K562 (cell line): ENCODE data around the gene ZNF43. TPM values are rescaled to one million over a fixed set of nuclear protein-coding genes. Genes with fewer than 3 reads are reported as not detected.

ENCODE experiments used
- ATF1 ChIP-seq, 2 experiments: fragments of 450-650 bp in 1 of 2; IDR thresholded peaks; 2 replicates each; pipeline ENCODE4 v1.6.1; 2016; ENCODE audit warnings: missing compliant biosample characterization in 1 of 2, missing genetic modification characterization in 1 of 2
- BACH1 ChIP-seq: fragments of 200-800 bp; sonication (Bioruptor generic); IDR thresholded peaks from 2 replicates; pipeline ENCODE4 v1.6.1; 2016; ENCODE audit warnings: missing genetic modification characterization, missing compliant biosample characterization
- BHLHE40 ChIP-seq: IDR thresholded peaks from 2 replicates; pipeline ENCODE4 v1.6.1; 2011; ENCODE audit warnings: low read length, improper control_type of control experiment
- DMBX1 ChIP-seq: fragments of 250-450 bp; sonication (Bioruptor Pico); IDR thresholded peaks from 2 replicates; pipeline ENCODE4 v1.8.0; 2022; ENCODE audit warnings: inconsistent platforms, mild to moderate bottlenecking, moderate library complexity, borderline replicate concordance
- HDAC8 ChIP-seq: fragments of 450-650 bp; IDR thresholded peaks from 2 replicates; pipeline ENCODE4 v1.6.1; 2016; ENCODE audit warnings: mild to moderate bottlenecking, missing genetic modification characterization, moderate library complexity, missing compliant biosample characterization
- JUND ChIP-seq, 2 experiments: IDR thresholded peaks; 2 replicates in 1 of 2; 3 replicates in 1 of 2; pipeline ENCODE4 v1.6.1; 2011; ENCODE audit warnings: borderline replicate concordance in 2 of 2, low read depth in 2 of 2, low read length in 2 of 2, improper control_type of control experiment in 1 of 2, missing biosample characterization in 1 of 2, missing genetic modification characterization in 1 of 2, missing genetic modification reagents in 1 of 2
- LEF1 ChIP-seq: fragments of 450-650 bp; IDR thresholded peaks from 2 replicates; pipeline ENCODE4 v1.6.1; 2016; ENCODE audit warnings: mild to moderate bottlenecking
- NELFE ChIP-seq: IDR thresholded peaks from 2 replicates; pipeline ENCODE4 v1.6.1; 2011; ENCODE audit warnings: mild to moderate bottlenecking; ENCODE audit not compliant: insufficient read depth, insufficient read length
- PHTF2 ChIP-seq: fragments of 250-450 bp; sonication (Bioruptor Pico); IDR thresholded peaks from 2 replicates; pipeline ENCODE4 v1.5.0; 2021; ENCODE audit warnings: mild to moderate bottlenecking
- POLR2H ChIP-seq: IDR thresholded peaks from 2 replicates; pipeline ENCODE4 v1.6.1; 2016; ENCODE audit warnings: missing genetic modification characterization, low read depth, mild to moderate bottlenecking, control low read depth, missing compliant biosample characterization, moderate library complexity
- RCOR1 ChIP-seq, 2 experiments: IDR thresholded peaks; 2 replicates each; pipeline ENCODE4 v1.6.1; 2012; ENCODE audit warnings: low read depth in 2 of 2, low read length in 2 of 2, borderline replicate concordance in 1 of 2, improper control_type of control experiment in 1 of 2
- STAT6 ChIP-seq: sonication (generic); formaldehyde crosslinking; IDR thresholded peaks from 2 replicates; pipeline ENCODE4 v1.8.1; 2023; ENCODE audit warnings: mild to moderate bottlenecking, missing genetic modification reagents
- UBTF ChIP-seq, 2 experiments: IDR thresholded peaks; 2 replicates each; pipeline ENCODE4 v1.6.1; 2012; ENCODE audit warnings: improper control_type of control experiment in 2 of 2, low read depth in 2 of 2, low read length in 2 of 2, borderline replicate concordance in 1 of 2
- ZBTB26 ChIP-seq: fragments of 450-650 bp; formaldehyde crosslinking; IDR thresholded peaks from 2 replicates; pipeline ENCODE4 v1.4.0; 2022; ENCODE audit warnings: missing genetic modification characterization
- ZNF398 ChIP-seq: fragments of 250-450 bp; sonication (Bioruptor Pico); IDR thresholded peaks from 2 replicates; pipeline ENCODE4 v1.8.0; 2021; ENCODE audit warnings: moderate library complexity, mild to moderate bottlenecking, inconsistent platforms
- ZNF511 ChIP-seq: sonication (generic); formaldehyde crosslinking; IDR thresholded peaks from 2 replicates; pipeline ENCODE4 v1.8.0; 2022; ENCODE audit warnings: mild to moderate bottlenecking, missing genetic modification reagents
- polyA plus RNA-seq, 8 experiments: library from polyadenylated mRNA; depleted of rRNA in 4 of 8; stranded (reverse) in 5 of 8; unstranded in 3 of 8; fragments of >200 nt; fragmentation: Nextera tagmentation in 2 of 8; fragmentation: Illumina TruSeq in 1 of 8; extraction: Ambion mirVana in 2 of 8; extraction: Trizol in 1 of 8; gene quantifications; 2 replicates each; pipeline versions ENCODE4 v1.2.1 to v1.2.3, GENCODE V29; 2011 to 2014; ENCODE audit warnings: inconsistent platforms in 1 of 8, missing spikeins in 1 of 8
- total RNA-seq, 7 experiments: library from RNA; depleted of rRNA in 6 of 7; stranded (reverse); fragments of >200 nt in 6 of 7; fragmentation: Illumina TruSeq in 2 of 7; extraction: Trizol in 2 of 7; gene quantifications; 2 replicates each; pipeline versions ENCODE4 v1.2.1 to v1.2.3, GENCODE V29; 2011 to 2021; ENCODE audit warnings: low replicate concordance in 1 of 7

Gene ZNF43
- total and polyA plus RNA-seq, 9 of the 15 experiments (the other 6 are each of a cell fraction or from before 2014, with no cell fraction given): 3.6 to 18.6 (median 9.2) TPM

- TF ChIP-seq ZNF398: no peak
- no peak for TF ChIP-seq DMBX1 (CRISPR knock-in tag)
- 0 out of 4 replicates have a peak, but pooled peaks of 1 of the 2 experiments have one; percentile 5 for TF ChIP-seq RCOR1 (IDR thresholded peaks at IDR 0.05; ENCODE audit: borderline replicate concordance in 1 of 2, low read depth in 2 of 2, low read length in 2 of 2)
- peak in 1 of 2 experiments; percentile 14; a peak in 1 of 4 replicates for TF ChIP-seq UBTF (IDR thresholded peaks at IDR 0.05; ENCODE audit: borderline replicate concordance in 1 of 2, low read depth in 2 of 2, low read length in 2 of 2)
- TF ChIP-seq LEF1: no peak
- no peak for TF ChIP-seq NELFE
- TF ChIP-seq HDAC8: no peak
- 0 out of 2 replicates have a peak, but pooled peaks have one; percentile 16 for TF ChIP-seq JUND (IDR thresholded peaks at IDR 0.05; ENCODE audit: borderline replicate concordance, low read depth, low read length)
- TF ChIP-seq JUND (tag; IDR thresholded peaks at IDR 0.05; ENCODE audit: borderline replicate concordance, low read depth, low read length): no peak
- peak; percentile 77 for TF ChIP-seq POLR2H (tag)
- no peak for TF ChIP-seq PHTF2 (CRISPR knock-in tag)
- no peak for TF ChIP-seq BHLHE40
- TF ChIP-seq BACH1 (tag): no peak
- TF ChIP-seq ZBTB26 (CRISPR knock-in tag): no peak
- TF ChIP-seq STAT6 (CRISPR knock-in tag): no peak
- TF ChIP-seq ATF1 (CRISPR knock-in tag; IDR thresholded peaks at IDR 0.05): no peak
- TF ChIP-seq ATF1 (tag; IDR thresholded peaks at IDR 0.05): peak; percentile 57
- TF ChIP-seq ZNF511: no peak
Observed at GRCh38 chr19:21767065-21767800, 68.7 kb downstream of the ZNF43 start, which contains the start of gene ZNF100 (continued).
